ENCODE data around the gene KRTAP5-2.
"Not testable (repeated sequence)": the region's sequence is repeated elsewhere in the genome, so short reads cannot be mapped to it uniquely, and the experiment has no call there.

Gene KRTAP5-2

GRCh38 chr11:1628506-1629325 is 30.6 kb upstream of the KRTAP5-2 start:
- DNase-seq: peak; percentile 61

GRCh38 chr11:1625541-1625940 is 27.4 kb upstream of the KRTAP5-2 start:
- DNase-seq: no peak

- DNase-seq: no peak
These were observed 26.5 kb upstream of the KRTAP5-2 start for GRCh38 chr11:1624621-1625020.

GRCh38 chr11:1623716-1624115 is 25.6 kb upstream of the KRTAP5-2 start:
- DNase-seq: no peak

- no peak for DNase-seq
These were observed 24.0 kb upstream of the KRTAP5-2 start, which contains the start of gene KRTAP5-4 for GRCh38 chr11:1622086-1622485. Gene KRTAP5-4, minus strand, starts transcription at chr11:1622138. Its CDS starts 45 bp downstream, at chr11:1622093.

GRCh38 chr11:1619449-1619848 is 21.4 kb upstream of the KRTAP5-2 start:
- peak; percentile 17 for DNase-seq

- DNase-seq: no peak
These were observed 20.1 kb upstream of the KRTAP5-2 start for GRCh38 chr11:1618231-1618630.

GRCh38 chr11:1608363-1608762 is 10.3 kb upstream of the KRTAP5-2 start, which contains the start of gene KRTAP5-3:
Gene KRTAP5-3, minus strand, starts transcription at chr11:1608463. Its CDS starts 78 bp downstream, at chr11:1608385.
- DNase-seq: no peak

- not testable (repeated sequence) for DNase-seq
These were observed 9.8 kb upstream of the KRTAP5-2 start for GRCh38 chr11:1607901-1608300.

GRCh38 chr11:1607156-1607845 is 9.2 kb upstream of the KRTAP5-2 start:
- DNase-seq: not testable (repeated sequence)

- DNase-seq: not testable (repeated sequence)
These were observed 7.8 kb upstream of the KRTAP5-2 start for GRCh38 chr11:1605923-1606322.

- no peak for DNase-seq
These were observed 6.6 kb upstream of the KRTAP5-2 start for GRCh38 chr11:1604711-1605110.

GRCh38 chr11:1604181-1604580 is 6.1 kb upstream of the KRTAP5-2 start:
- no peak for DNase-seq

GRCh38 chr11:1603629-1604028 is 5.5 kb upstream of the KRTAP5-2 start:
- DNase-seq: no peak

- DNase-seq: not testable (repeated sequence)
These were observed 3.6 kb upstream of the KRTAP5-2 start for GRCh38 chr11:1601663-1602062.

GRCh38 chr11:1600626-1601025 is 2.5 kb upstream of the KRTAP5-2 start:
- DNase-seq: no peak

- no peak for DNase-seq
These were observed 722 bp upstream of the KRTAP5-2 start for GRCh38 chr11:1598816-1599215.

- not testable (repeated sequence) for DNase-seq
These were observed 312 bp upstream of the KRTAP5-2 start for GRCh38 chr11:1598406-1598805.

- DNase-seq: no peak
These were observed 632 bp downstream of the KRTAP5-2 start for GRCh38 chr11:1597331-1597993.

GRCh38 chr11:1596576-1597121 is 1.4 kb downstream of the KRTAP5-2 start:
- not testable (repeated sequence) for DNase-seq

GRCh38 chr11:1595994-1596575 is 2.0 kb downstream of the KRTAP5-2 start:
- not testable (repeated sequence) for DNase-seq

GRCh38 chr11:1592628-1593027 is 5.5 kb downstream of the KRTAP5-2 start:
- no peak for DNase-seq

- no peak for DNase-seq
These were observed 8.1 kb downstream of the KRTAP5-2 start for GRCh38 chr11:1589996-1590395.
